Transverse colon (tissue), 4 donors: ENCODE results near the gene HSF2BP. TPM values are rescaled to one million over a fixed set of nuclear protein-coding genes. Genes with fewer than 3 reads are reported as not detected.

Source experiments
- DNase-seq: peaks from one replicate; pipeline ENCODE4 v3.0.0-alpha.2; 2019
- H3K27ac ChIP-seq, 4 donors: fragments of 200-600 bp; sonication (generic); 2 replicates each; pipeline ENCODE4 v1.5.1; 2016 to 2018; ENCODE audit warnings: inconsistent platforms in 4 of 4
- H3K27me3 ChIP-seq: fragments of 200-600 bp; sonication (generic); 2 replicates; pipeline ENCODE4 v1.5.1; 2017; ENCODE audit warnings: inconsistent platforms
- H3K36me3 ChIP-seq, 4 donors: fragments of 200-600 bp; sonication (generic); 2 replicates each; pipeline ENCODE4 v1.5.1; 2017 to 2019; ENCODE audit warnings: inconsistent platforms in 4 of 4
- H3K4me1 ChIP-seq, 4 donors: fragments of 200-600 bp; sonication (generic); 2 replicates each; pipeline ENCODE4 v1.5.1; 2017 to 2020; ENCODE audit warnings: inconsistent platforms in 4 of 4
- H3K4me3 ChIP-seq, 4 donors: fragments of 200-600 bp; sonication (generic); 1 replicate in 1 of 4; 2 replicates in 3 of 4; pipeline versions ENCODE4 v1.5.1 to v1.6.1; 2017 to 2019; ENCODE audit warnings: inconsistent platforms in 4 of 4
- H3K9me3 ChIP-seq, 2 donors: fragments of 200-600 bp; sonication (generic); 2 replicates each; pipeline ENCODE4 v1.5.1; 2017 to 2019; ENCODE audit warnings: inconsistent platforms in 2 of 2
- CTCF ChIP-seq, 5 experiments: fragments of 200-600 bp in 3 of 5; fragments of 450-650 bp in 2 of 5; sonication (generic) in 3 of 5; IDR thresholded peaks; 1 replicate in 2 of 5; 2 replicates in 3 of 5; pipeline ENCODE4 v1.5.1; 2016 to 2017; ENCODE audit warnings: antibody characterized with exemption in 5 of 5, inconsistent platforms in 3 of 5, mild to moderate bottlenecking in 2 of 5, moderate library complexity in 1 of 5
- EP300 ChIP-seq: sonication (generic); formaldehyde crosslinking; IDR thresholded peaks from one replicate; pipeline ENCODE4 v1.6.1; 2017; ENCODE audit warnings: antibody characterized with exemption, low read depth
- POLR2A ChIP-seq: fragments of 450-650 bp; IDR thresholded peaks from one replicate; pipeline ENCODE4 v1.6.1; 2016; ENCODE audit warnings: antibody characterized with exemption, mild to moderate bottlenecking, moderate library complexity
- POLR2AphosphoS5 ChIP-seq, 3 donors: sonication (generic); formaldehyde crosslinking; IDR thresholded peaks; one replicate each; pipeline ENCODE4 v1.6.1; 2016; ENCODE audit warnings: antibody characterized with exemption in 3 of 3
- WGBS, 2 donors: methylation state at CpG; one replicate each; pipeline ENCODE4 v1.1.5; 2018; ENCODE audit warnings: low coverage in 1 of 2; 5-methylcytosine and 5-hydroxymethylcytosine counted together
- in situ Hi-C, 4 donors: fragments of 200-750 bp; cut with MboI; loops; one replicate each; pipeline versions ENCODE4 v1.15.0 to v1.15.1; 2017; ENCODE audit warnings: low sequenced_read_pairs in 3 of 4, low pct_ligation_motif_present in 1 of 4, low pct_unique_long_range_greater_than_20kb in 1 of 4
- intact Hi-C: fragments of 100-400 bp; cut with DNase I; formaldehyde crosslinking; loops from one replicate; pipeline ENCODE4 v1.15.1; 2023; ENCODE audit warnings: low total_unique reads
- total RNA-seq, 4 donors: library from RNA; depleted of rRNA; stranded (reverse); fragments of >200 nt; gene quantifications; one replicate each; pipeline ENCODE4 v1.1.0, GENCODE V29; 2016

HSF2BP gene
- total RNA-seq, 4 donors from 2014 or later = 0.48 to 0.82 TPM; not detected in 2

DNA sequence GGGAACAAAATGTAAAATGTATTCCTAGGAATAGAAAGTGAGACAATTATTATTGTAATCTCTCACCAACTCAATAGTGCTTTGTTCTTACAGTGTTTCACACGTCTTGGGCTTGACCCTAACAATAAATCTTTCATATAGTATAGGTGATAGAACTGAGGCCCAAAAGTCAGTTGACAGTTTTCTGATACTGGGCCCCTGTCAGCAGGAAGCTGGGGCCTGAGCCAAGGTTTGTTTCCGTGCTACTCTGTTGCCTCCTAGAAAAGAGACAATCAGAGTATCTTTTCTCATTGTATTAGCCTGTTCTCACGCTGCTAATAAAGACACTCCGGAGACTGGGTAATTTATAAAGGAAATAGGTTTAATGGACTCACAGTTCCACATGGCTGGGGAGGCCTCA is 5.1 kb upstream of the HSF2BP start:
- 67 to 75% methylated on average over 2 to 4 of the region's 4 CpGs for WGBS, 2 donors
- no peak overlapping the region for H3K4me3 ChIP-seq
- intact Hi-C loops = no loop called here
- TF ChIP-seq POLR2AphosphoS5 (IDR thresholded peaks at IDR 0.05) (no peak), EP300 (no peak), CTCF (IDR thresholded peaks at IDR 0.05) (no peak), POLR2A (no peak)
- H3K9me3 ChIP-seq = no peaks in the 10 kb centered on the region
- no peaks in the 10 kb centered on the region for H3K27me3 ChIP-seq
- DNase-seq = no peak
- in situ Hi-C loops = no loop called here
- peaks cover 7 to 16% (median 11%) of the 10 kb centered on the region in 4 donors for H3K4me1 ChIP-seq
- H3K36me3 ChIP-seq = peaks cover 0 to 13% (median 0%) of the 10 kb centered on the region in 4 donors
- H3K27ac ChIP-seq = no peak overlapping the region

DNA sequence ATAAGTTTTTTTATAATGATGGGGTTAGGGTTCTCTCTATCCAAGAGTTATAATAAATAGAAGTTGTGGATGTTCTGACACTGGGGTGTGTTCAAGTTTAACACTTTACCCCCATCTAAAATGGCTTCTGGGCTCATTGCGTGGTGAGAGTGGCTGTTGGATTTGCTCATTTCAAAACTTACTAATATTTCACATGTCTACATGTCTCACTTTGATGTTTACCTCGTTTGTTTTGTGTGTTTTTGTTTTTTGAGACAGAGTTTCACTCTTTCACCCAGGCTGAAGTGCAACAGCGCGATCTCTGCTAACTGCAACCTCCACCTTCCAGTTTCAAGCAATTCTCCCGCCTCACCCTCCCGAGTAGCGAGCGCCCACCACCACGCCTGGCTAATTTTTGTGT is 3.7 kb upstream of the HSF2BP start:
- intact Hi-C loops = no loop called here
- peaks cover 0 to 13% (median 0%) of the 10 kb centered on the region in 4 donors for H3K36me3 ChIP-seq
- in situ Hi-C loops = no loop called here
- TF ChIP-seq CTCF (IDR thresholded peaks at IDR 0.05) = no peak
- no peak for TF ChIP-seq EP300
- no peak for TF ChIP-seq POLR2A
- TF ChIP-seq POLR2AphosphoS5 (IDR thresholded peaks at IDR 0.05) = no peak
- no peaks in the 10 kb centered on the region for H3K9me3 ChIP-seq
- H3K4me1 ChIP-seq = peaks cover 10 to 21% (median 18%) of the 10 kb centered on the region in 4 donors
- DNase-seq = no peak
- WGBS, 2 donors = 75 to 82% methylated on average over 4 to 9 of the region's 9 CpGs
- no peak overlapping the region for H3K4me3 ChIP-seq
- no peak overlapping the region for H3K27ac ChIP-seq
- no peaks in the 10 kb centered on the region for H3K27me3 ChIP-seq

GRCh38 chr21:43662286-43662685 is 3.0 kb upstream of the HSF2BP start:
- TF ChIP-seq CTCF (IDR thresholded peaks at IDR 0.05) (no peak), POLR2AphosphoS5 (IDR thresholded peaks at IDR 0.05) (no peak), EP300 (no peak), POLR2A (no peak)
- H3K27ac ChIP-seq = no peak overlapping the region
- 71 to 81% methylated on average over 6 of the region's 6 CpGs for WGBS, 2 donors
- intact Hi-C loops = no loop called here
- in situ Hi-C loops = no loop called here
- H3K4me1 ChIP-seq = peaks cover 10 to 21% (median 18%) of the 10 kb centered on the region in 4 donors
- peaks cover 0 to 13% (median 0%) of the 10 kb centered on the region in 4 donors for H3K36me3 ChIP-seq
- no peaks in the 10 kb centered on the region for H3K9me3 ChIP-seq
- H3K27me3 ChIP-seq = no peaks in the 10 kb centered on the region
- no peak overlapping the region for H3K4me3 ChIP-seq
- no peak for DNase-seq

GRCh38 chr21:43658769-43659135 is 536 bp downstream of the HSF2BP start:
- in situ Hi-C loops (no loop called here), intact Hi-C loops (no loop called here)
- peaks cover 10 to 21% (median 18%) of the 10 kb centered on the region in 4 donors for H3K4me1 ChIP-seq
- H3K27me3 ChIP-seq = no peaks in the 10 kb centered on the region
- TF ChIP-seq CTCF (IDR thresholded peaks at IDR 0.05) = no peak
- TF ChIP-seq POLR2AphosphoS5 (IDR thresholded peaks at IDR 0.05) = no peak
- no peaks in the 10 kb centered on the region for H3K9me3 ChIP-seq
- H3K27ac ChIP-seq = peak overlapping the region; percentile 88 to 95 (median 92)
- H3K36me3 ChIP-seq = peaks cover 0 to 9% (median 0%) of the 10 kb centered on the region in 4 donors
- peak overlapping the region in 2 of 4 donors; percentile 71 to 97 for H3K4me3 ChIP-seq
- DNase-seq = no peak
- WGBS, 2 donors = 93 to 100% methylated on average over 2 to 23 of the region's 23 CpGs
